Measurements from ENCODE around the gene ZNF367. TPM values are rescaled to one million over a fixed set of nuclear protein-coding genes. Genes with fewer than 3 reads are reported as not detected.
"Not testable (repeated sequence)": the region's sequence is repeated elsewhere in the genome, so short reads cannot be mapped to it uniquely, and the experiment has no call there.

ZNF367 gene
- total and polyA plus RNA-seq, 4 donors = 1.0 to 3.3 (median 2.1) TPM

GRCh38 chr9:96363175-96363967, 54.8 kb downstream of the ZNF367 start:
- DNase-seq (no peak), ATAC-seq (ENCODE audit: insufficient read depth, low FRiP score) (no peak)
- Histone ChIP-seq H3K9me3 (ENCODE audit: control insufficient read depth in 4 of 4, insufficient read depth in 3 of 4, low read length in 3 of 4) (no peaks in the 10 kb centered on the region), H3K9ac (ENCODE audit: insufficient read depth in 1 of 2, low read length in 2 of 2) (no peak overlapping the region), H3K4me3 (no peak overlapping the region), H3K27me3 (ENCODE audit: control insufficient read depth in 3 of 3, insufficient read depth in 3 of 3, low read length in 2 of 3) (no peaks in the 10 kb centered on the region), H3K36me3 (ENCODE audit: control insufficient read depth in 4 of 4, insufficient read depth in 4 of 4, low read length in 4 of 4) (peaks cover 7 to 15% (median 11%) of the 10 kb centered on the region in 4 donors), H3K4me1 (ENCODE audit: control insufficient read depth in 5 of 5, insufficient read depth in 5 of 5, low read length in 5 of 5) (no peaks in the 10 kb centered on the region), H3K27ac (ENCODE audit: low read depth in 1 of 2, low read length in 1 of 2) (no peak overlapping the region)
- 95 to 97% methylated on average over 9 of the region's 9 CpGs for WGBS, 2 donors
- TF ChIP-seq CTCF (IDR thresholded peaks at IDR 0.05; ENCODE audit: control extremely low read depth, extremely low read depth) = no peak

GRCh38 chr9:96362119-96362518, 56.1 kb downstream of the ZNF367 start:
- not testable (repeated sequence) for H3K27me3 ChIP-seq (ENCODE audit: control insufficient read depth in 3 of 3, insufficient read depth in 3 of 3, low read length in 2 of 3); ATAC-seq (ENCODE audit: insufficient read depth, low FRiP score); H3K9me3 ChIP-seq (ENCODE audit: control insufficient read depth in 4 of 4, insufficient read depth in 3 of 4, low read length in 3 of 4); H3K4me3 ChIP-seq; DNase-seq; H3K27ac ChIP-seq (ENCODE audit: low read depth in 1 of 2, low read length in 1 of 2); H3K4me1 ChIP-seq (ENCODE audit: control insufficient read depth in 5 of 5, insufficient read depth in 5 of 5, low read length in 5 of 5); H3K9ac ChIP-seq (ENCODE audit: insufficient read depth in 1 of 2, low read length in 2 of 2)
- H3K36me3 ChIP-seq (ENCODE audit: control insufficient read depth in 4 of 4, insufficient read depth in 4 of 4, low read length in 4 of 4) = peaks cover 7 to 15% (median 13%) of the 10 kb centered on the region in 4 donors
- 92 to 93% methylated on average over 6 of the region's 6 CpGs for WGBS, 2 donors

GRCh38 chr9:96361668-96362067, 56.5 kb downstream of the ZNF367 start:
- no peak overlapping the region for H3K4me3 ChIP-seq
- no peaks in the 10 kb centered on the region for H3K4me1 ChIP-seq (ENCODE audit: control insufficient read depth in 5 of 5, insufficient read depth in 5 of 5, low read length in 5 of 5)
- 91% methylated on average over 6 of the region's 6 CpGs for WGBS, 2 donors
- H3K36me3 ChIP-seq (ENCODE audit: control insufficient read depth in 4 of 4, insufficient read depth in 4 of 4, low read length in 4 of 4) = peaks cover 7 to 15% (median 14%) of the 10 kb centered on the region in 4 donors
- no peaks in the 10 kb centered on the region for H3K9me3 ChIP-seq (ENCODE audit: control insufficient read depth in 4 of 4, insufficient read depth in 3 of 4, low read length in 3 of 4)
- H3K27me3 ChIP-seq (ENCODE audit: control insufficient read depth in 3 of 3, insufficient read depth in 3 of 3, low read length in 2 of 3) = no peaks in the 10 kb centered on the region
- no peak for TF ChIP-seq CTCF (IDR thresholded peaks at IDR 0.05; ENCODE audit: control extremely low read depth, extremely low read depth)
- no peak for ATAC-seq (ENCODE audit: insufficient read depth, low FRiP score)
- H3K27ac ChIP-seq (ENCODE audit: low read depth in 1 of 2, low read length in 1 of 2) = no peak overlapping the region
- no peak for DNase-seq
- no peak overlapping the region for H3K9ac ChIP-seq (ENCODE audit: insufficient read depth in 1 of 2, low read length in 2 of 2)

- no peaks in the 10 kb centered on the region for H3K9me3 ChIP-seq (ENCODE audit: control insufficient read depth in 4 of 4, insufficient read depth in 3 of 4, low read length in 3 of 4)
- peaks cover 7 to 17% (median 14%) of the 10 kb centered on the region in 4 donors for H3K36me3 ChIP-seq (ENCODE audit: control insufficient read depth in 4 of 4, insufficient read depth in 4 of 4, low read length in 4 of 4)
- TF ChIP-seq CTCF (IDR thresholded peaks at IDR 0.05; ENCODE audit: control extremely low read depth, extremely low read depth) = no peak
- DNase-seq = no peak
- H3K4me3 ChIP-seq = no peak overlapping the region
- no peaks in the 10 kb centered on the region for H3K27me3 ChIP-seq (ENCODE audit: control insufficient read depth in 3 of 3, insufficient read depth in 3 of 3, low read length in 2 of 3)
- no peak overlapping the region for H3K9ac ChIP-seq (ENCODE audit: insufficient read depth in 1 of 2, low read length in 2 of 2)
- no peak overlapping the region for H3K27ac ChIP-seq (ENCODE audit: low read depth in 1 of 2, low read length in 1 of 2)
- WGBS, 2 donors = 82 to 91% methylated on average over 2 of the region's 2 CpGs
- no peaks in the 10 kb centered on the region for H3K4me1 ChIP-seq (ENCODE audit: control insufficient read depth in 5 of 5, insufficient read depth in 5 of 5, low read length in 5 of 5)
- no peak for ATAC-seq (ENCODE audit: insufficient read depth, low FRiP score)
Measured at GRCh38 chr9:96360976-96361375, 57.2 kb downstream of the ZNF367 start.

- H3K4me1 ChIP-seq (ENCODE audit: control insufficient read depth in 5 of 5, insufficient read depth in 5 of 5, low read length in 5 of 5); ATAC-seq (ENCODE audit: insufficient read depth, low FRiP score): not testable (repeated sequence)
Measured at GRCh38 chr9:96360523-96360922, 57.6 kb downstream of the ZNF367 start.

More at GRCh38 chr9:96360523-96360922, 57.6 kb downstream of the ZNF367 start:
- H3K9ac ChIP-seq (ENCODE audit: insufficient read depth in 1 of 2, low read length in 2 of 2); H3K27ac ChIP-seq (ENCODE audit: low read depth in 1 of 2, low read length in 1 of 2); H3K9me3 ChIP-seq (ENCODE audit: control insufficient read depth in 4 of 4, insufficient read depth in 3 of 4, low read length in 3 of 4); H3K4me3 ChIP-seq; DNase-seq; H3K27me3 ChIP-seq (ENCODE audit: control insufficient read depth in 3 of 3, insufficient read depth in 3 of 3, low read length in 2 of 3): not testable (repeated sequence)
- H3K36me3 ChIP-seq (ENCODE audit: control insufficient read depth in 4 of 4, insufficient read depth in 4 of 4, low read length in 4 of 4) = peaks cover 7 to 17% (median 14%) of the 10 kb centered on the region in 4 donors
- 96 to 99% methylated on average over 6 of the region's 6 CpGs for whole genome bisulfite sequencing, 2 donors

Measured in lung (tissue), 12 donors.